H1 (cell line): ENCODE results near the gene SEMA7A. TPM values are rescaled to one million over a fixed set of nuclear protein-coding genes. Genes with fewer than 3 reads are reported as not detected.

Source experiments
- JUN ChIP-seq: IDR thresholded peaks from 2 replicates; pipeline ENCODE4 v1.6.1; 2011; ENCODE audit warnings: low read depth, mild to moderate bottlenecking, improper control_type of control experiment, low read length
- KDM1A ChIP-seq: fragments of 200-600, 300-600 bp; sonication (generic); IDR thresholded peaks from 2 replicates; pipeline ENCODE4 v1.7.1; 2016; ENCODE audit warnings: mild to moderate bottlenecking, low read length, borderline replicate concordance
- RNF2 ChIP-seq: fragments of 200-900, 300-1000 bp; sonication (generic); IDR thresholded peaks from 2 replicates; pipeline ENCODE4 v1.7.1; 2016; ENCODE audit warnings: borderline replicate concordance, low read depth, mild to moderate bottlenecking, antibody characterized with exemption, low read length; ENCODE audit not compliant: poor library complexity, severe bottlenecking; ENCODE audit errors: missing control alignments
- polyA plus RNA-seq, 7 experiments: library from polyadenylated mRNA; depleted of rRNA in 3 of 7; stranded (reverse) in 5 of 7; unstranded in 2 of 7; fragments of >200 nt in 5 of 7; fragments of 200-250 nt in 2 of 7; gene quantifications; 1 replicate in 5 of 7; 2 replicates in 1 of 7; 4 replicates in 1 of 7; pipeline versions ENCODE4 v1.2.1 to v1.2.3, GENCODE V29; 2011 to 2013; ENCODE audit warnings: missing spikeins in 2 of 7, mixed read lengths in 2 of 7
- total RNA-seq: library from RNA; stranded (reverse); fragmentation: NEBNext Ultra II Directional; extraction: Animal tissue kit (Norgen Biotek cat#: 25700); gene quantifications from 2 replicates; pipeline ENCODE4 v1.2.1, GENCODE V29; 2021
- TF ChIP-seq, protein P1 (sequence below): IDR thresholded peaks from 2 replicates; pipeline ENCODE4 v1.6.1; 2011; ENCODE audit warnings: low read depth, mild to moderate bottlenecking, low read length; ENCODE audit not compliant: insufficient read depth
- TF ChIP-seq, protein P2 (sequence below): IDR thresholded peaks from 2 replicates; pipeline ENCODE4 v1.6.1; 2012; ENCODE audit warnings: low read length, inconsistent platforms

The SEMA7A gene
- total and polyA plus RNA-seq, 2 of the 8 experiments (the other 6 are each of a cell fraction or from before 2014, with no cell fraction given), result 10.7 to 15.0 TPM

DNA sequence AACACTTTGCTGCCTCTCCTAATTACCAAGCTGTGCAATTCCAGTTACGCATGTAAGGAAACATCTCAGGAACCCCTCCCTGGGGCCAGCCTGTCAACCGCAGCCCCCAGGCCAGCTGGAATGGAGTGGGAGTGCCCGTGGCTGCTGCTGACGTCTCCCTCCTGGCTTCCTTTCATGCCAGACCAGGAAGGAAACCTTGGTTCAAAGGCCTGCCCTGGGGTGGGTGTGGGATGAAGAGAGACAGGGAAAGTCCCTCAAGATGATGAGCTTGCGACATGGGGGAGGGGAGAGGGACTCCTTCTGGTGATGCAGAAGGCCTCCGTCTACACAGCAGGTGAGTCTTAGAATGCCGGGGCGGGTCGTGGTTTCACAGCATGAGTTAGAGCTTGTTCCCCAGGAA, 54.9 kb downstream of the SEMA7A start (continued):
- no peak for TF ChIP-seq RNF2
- TF ChIP-seq, protein P1, sequence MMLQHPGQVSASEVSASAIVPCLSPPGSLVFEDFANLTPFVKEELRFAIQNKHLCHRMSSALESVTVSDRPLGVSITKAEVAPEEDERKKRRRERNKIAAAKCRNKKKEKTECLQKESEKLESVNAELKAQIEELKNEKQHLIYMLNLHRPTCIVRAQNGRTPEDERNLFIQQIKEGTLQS, result no peak
- TF ChIP-seq KDM1A, result no peak
- no peak for TF ChIP-seq JUN
- TF ChIP-seq, protein P2, sequence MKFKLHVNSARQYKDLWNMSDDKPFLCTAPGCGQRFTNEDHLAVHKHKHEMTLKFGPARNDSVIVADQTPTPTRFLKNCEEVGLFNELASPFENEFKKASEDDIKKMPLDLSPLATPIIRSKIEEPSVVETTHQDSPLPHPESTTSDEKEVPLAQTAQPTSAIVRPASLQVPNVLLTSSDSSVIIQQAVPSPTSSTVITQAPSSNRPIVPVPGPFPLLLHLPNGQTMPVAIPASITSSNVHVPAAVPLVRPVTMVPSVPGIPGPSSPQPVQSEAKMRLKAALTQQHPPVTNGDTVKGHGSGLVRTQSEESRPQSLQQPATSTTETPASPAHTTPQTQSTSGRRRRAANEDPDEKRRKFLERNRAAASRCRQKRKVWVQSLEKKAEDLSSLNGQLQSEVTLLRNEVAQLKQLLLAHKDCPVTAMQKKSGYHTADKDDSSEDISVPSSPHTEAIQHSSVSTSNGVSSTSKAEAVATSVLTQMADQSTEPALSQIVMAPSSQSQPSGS, result no peak
